Subcutaneous adipose tissue (tissue), 4 donors: Measurements from ENCODE around the gene APOBEC4. TPM values are rescaled to one million over a fixed set of nuclear protein-coding genes. Genes with fewer than 3 reads are reported as not detected.

ENCODE experiments used
- CTCF ChIP-seq: fragments of 450-650 bp; IDR thresholded peaks from one replicate; pipeline ENCODE4 v1.5.1; 2016; ENCODE audit warnings: low read depth, mild to moderate bottlenecking, control low read depth, antibody characterized with exemption, moderate library complexity
- total RNA-seq, 4 donors: library from RNA; depleted of rRNA; stranded (reverse); fragments of >200 nt; gene quantifications; one replicate each; pipeline ENCODE4 v1.1.0, GENCODE V29; 2016

The APOBEC4 gene
- total RNA-seq, 4 donors from 2014 or later: not detected

DNA sequence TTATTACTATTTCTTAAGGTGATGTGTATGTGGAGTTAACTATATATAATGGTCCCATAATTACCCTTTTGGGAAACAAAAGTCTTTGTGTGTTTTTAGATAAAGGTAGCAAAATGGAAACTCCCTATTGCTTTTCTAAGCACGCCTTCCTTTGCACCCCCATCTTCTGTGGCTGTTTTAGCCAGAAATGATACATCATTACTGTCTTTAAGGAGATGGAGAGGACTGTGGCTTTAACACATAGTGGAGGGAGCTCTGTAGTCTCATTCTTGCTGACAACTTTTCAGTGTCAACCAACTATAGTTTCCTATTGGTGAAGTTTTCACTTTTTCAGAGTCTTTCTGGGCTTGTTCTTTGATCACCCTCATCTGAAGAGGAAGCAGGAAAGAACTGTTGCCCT lies 1.0 kb downstream of the APOBEC4 start:
- TF ChIP-seq CTCF: no peak

GRCh38 chr1:183651612-183652011 lies 1.5 kb downstream of the APOBEC4 start:
- no peak for TF ChIP-seq CTCF

DNA sequence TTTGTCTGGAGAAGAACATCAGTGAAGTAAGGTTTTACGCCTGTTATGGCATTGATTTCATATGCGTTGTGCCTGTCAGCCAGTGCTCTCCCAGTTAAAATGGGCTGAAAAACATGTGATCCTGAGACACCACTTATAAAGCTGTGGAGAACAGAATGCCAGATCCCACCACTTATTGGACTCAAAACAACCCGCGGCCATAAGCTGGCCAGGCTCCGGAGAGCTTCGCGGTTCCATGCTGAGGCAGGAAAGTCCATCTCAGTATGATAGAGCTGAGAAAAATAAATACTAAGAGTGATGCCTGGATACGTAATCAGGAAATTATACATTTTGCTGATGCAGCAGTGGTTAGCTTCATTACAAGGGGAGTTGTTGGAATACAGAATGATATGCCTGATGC lies 5.1 kb downstream of the APOBEC4 start:
- TF ChIP-seq CTCF: no peak

DNA sequence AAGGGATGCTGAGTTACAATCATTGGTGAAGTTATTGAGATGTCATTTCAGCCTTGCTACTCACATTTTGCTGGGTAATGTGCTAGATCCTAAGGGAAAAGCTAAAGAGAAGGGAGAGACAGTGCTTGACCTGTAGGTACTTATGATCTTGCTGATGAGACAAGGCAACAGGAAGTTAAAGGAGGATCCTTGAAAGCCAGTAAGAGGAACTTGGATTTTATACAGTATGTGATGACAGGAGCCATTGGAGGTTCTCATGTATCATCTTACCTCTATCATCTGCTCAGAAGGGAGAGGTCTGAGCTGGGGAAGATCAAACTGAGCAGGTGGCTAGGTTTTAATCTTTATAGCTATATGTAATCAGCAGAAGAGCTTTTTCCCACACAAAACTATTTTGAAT lies 6.3 kb downstream of the APOBEC4 start:
- TF ChIP-seq CTCF: no peak

DNA sequence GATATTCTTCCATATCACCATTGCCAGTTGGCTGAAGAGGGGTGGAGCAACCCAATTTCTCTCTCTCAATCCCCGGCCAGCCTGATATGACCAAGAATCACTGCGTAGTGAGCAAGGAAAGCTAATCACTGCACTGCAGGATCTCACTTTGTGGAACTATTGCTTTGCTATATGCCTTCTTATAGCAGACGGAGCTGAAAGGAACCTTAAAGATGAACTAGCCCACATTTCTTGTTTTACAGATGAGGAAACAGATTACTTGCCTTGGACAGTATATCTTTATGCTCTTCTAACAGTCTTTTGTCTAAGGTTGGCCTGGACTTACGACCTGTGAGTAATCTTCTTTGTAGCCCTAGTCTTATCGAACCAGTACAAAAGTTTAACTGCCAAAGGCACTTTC lies 7.6 kb downstream of the APOBEC4 start:
- TF ChIP-seq CTCF: no peak

GRCh38 chr1:183642166-183642565 lies 10.9 kb downstream of the APOBEC4 start:
- TF ChIP-seq CTCF: no peak

GRCh38 chr1:183640193-183640592 lies 12.9 kb downstream of the APOBEC4 start:
- TF ChIP-seq CTCF: no peak
